Activated B cell treated with CpG ODN at 0.5 μM for 24 hours (primary cell): Measurements from ENCODE around the gene NAALADL2. TPM values are rescaled to one million over a fixed set of nuclear protein-coding genes. Genes with fewer than 3 reads are reported as not detected.

Experiments
- ATAC-seq: fragments of 200-7000 bp; cut with Tn5 transposase; one replicate; pipeline ENCODE4 v1.10.0; 2021; ENCODE audit warnings: low read depth, mild to moderate bottlenecking, moderate library complexity
- CTCF ChIA-PET: fragments of 350-600 bp; sonication (Branson Sonifier 250); formaldehyde crosslinking; loops from one replicate; lab custom pipeline; 2021; ENCODE audit warnings: antibody characterized with exemption; lab: Charles Lee
- POLR2A ChIA-PET: fragments of 350-600 bp; sonication (Branson Sonifier 250); formaldehyde crosslinking; loops from one replicate; lab custom pipeline; 2021; ENCODE audit warnings: antibody characterized with exemption; lab: Charles Lee
- DNase-seq: peaks from one replicate; pipeline ENCODE4 v3.0.0; 2022
- H3K27ac Mint-ChIP-seq: one replicate; pipeline ENCODE4 v1.8.0; 2020; ENCODE audit warnings: mixed read lengths
- H3K27me3 Mint-ChIP-seq: one replicate; pipeline ENCODE4 v1.8.0; 2021; ENCODE audit warnings: mixed read lengths
- H3K36me3 Mint-ChIP-seq: one replicate; pipeline ENCODE4 v1.8.0; 2021; ENCODE audit warnings: low read depth, mixed read lengths
- H3K4me1 Mint-ChIP-seq: one replicate; pipeline ENCODE4 v1.8.0; 2021; ENCODE audit warnings: mixed read lengths
- H3K4me3 Mint-ChIP-seq: one replicate; pipeline ENCODE4 v1.8.0; 2020; ENCODE audit warnings: mild to moderate bottlenecking, mixed read lengths
- H3K9me3 Mint-ChIP-seq: one replicate; pipeline ENCODE4 v1.8.0; 2020; ENCODE audit warnings: mixed read lengths
- intact Hi-C: fragments of 100-400 bp; cut with micrococcal nuclease; formaldehyde crosslinking; loops from one replicate; pipeline ENCODE4 v1.15.1; 2024
- total RNA-seq: library from RNA; stranded (reverse); gene quantifications from 2 replicates; pipeline ENCODE4 v1.2.3, GENCODE V29; 2022
- TF ChIP-seq, protein P1 (sequence below): fragments of 200-600 bp; IDR thresholded peaks from one replicate; pipeline ENCODE4 v1.8.0; 2022; ENCODE audit warnings: antibody characterized with exemption, mild to moderate bottlenecking

NAALADL2 gene
- total RNA-seq, 1 donor from 2014 or later = not detected

DNA sequence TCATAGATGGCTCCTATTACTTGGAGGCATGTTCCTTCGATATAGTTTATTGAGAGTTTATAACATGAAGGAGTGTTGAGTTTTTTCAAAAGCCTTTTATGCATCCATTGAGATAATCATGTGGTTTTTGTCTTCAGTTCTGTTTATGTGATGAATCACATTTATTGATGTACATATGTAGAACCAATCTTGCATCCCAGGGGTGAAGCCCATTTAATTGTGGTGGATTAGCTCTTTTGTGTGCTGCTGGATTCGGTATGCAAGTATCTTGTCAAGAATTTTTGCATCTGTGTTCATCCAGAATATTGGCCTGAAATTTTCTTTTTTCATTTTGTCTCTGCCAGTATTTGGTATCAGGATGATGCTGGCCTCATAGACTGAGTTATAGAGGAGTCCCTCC is 81.0 kb downstream of the NAALADL2 start:
- no peak for DNase-seq
- Mint-ChIP-seq H3K36me3 (no peaks in the 10 kb centered on the region), H3K27me3 (no peaks in the 10 kb centered on the region), H3K27ac (no peak overlapping the region), H3K9me3 (peaks cover 12% of the 10 kb centered on the region), H3K4me1 (no peaks in the 10 kb centered on the region), H3K4me3 (no peak overlapping the region)
- POLR2A ChIA-PET = no interaction called here
- no peak for ATAC-seq
- TF ChIP-seq, protein P1, sequence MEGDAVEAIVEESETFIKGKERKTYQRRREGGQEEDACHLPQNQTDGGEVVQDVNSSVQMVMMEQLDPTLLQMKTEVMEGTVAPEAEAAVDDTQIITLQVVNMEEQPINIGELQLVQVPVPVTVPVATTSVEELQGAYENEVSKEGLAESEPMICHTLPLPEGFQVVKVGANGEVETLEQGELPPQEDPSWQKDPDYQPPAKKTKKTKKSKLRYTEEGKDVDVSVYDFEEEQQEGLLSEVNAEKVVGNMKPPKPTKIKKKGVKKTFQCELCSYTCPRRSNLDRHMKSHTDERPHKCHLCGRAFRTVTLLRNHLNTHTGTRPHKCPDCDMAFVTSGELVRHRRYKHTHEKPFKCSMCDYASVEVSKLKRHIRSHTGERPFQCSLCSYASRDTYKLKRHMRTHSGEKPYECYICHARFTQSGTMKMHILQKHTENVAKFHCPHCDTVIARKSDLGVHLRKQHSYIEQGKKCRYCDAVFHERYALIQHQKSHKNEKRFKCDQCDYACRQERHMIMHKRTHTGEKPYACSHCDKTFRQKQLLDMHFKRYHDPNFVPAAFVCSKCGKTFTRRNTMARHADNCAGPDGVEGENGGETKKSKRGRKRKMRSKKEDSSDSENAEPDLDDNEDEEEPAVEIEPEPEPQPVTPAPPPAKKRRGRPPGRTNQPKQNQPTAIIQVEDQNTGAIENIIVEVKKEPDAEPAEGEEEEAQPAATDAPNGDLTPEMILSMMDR = no peak
- CTCF ChIA-PET = no interaction called here
- intact Hi-C loops = no loop called here

DNA sequence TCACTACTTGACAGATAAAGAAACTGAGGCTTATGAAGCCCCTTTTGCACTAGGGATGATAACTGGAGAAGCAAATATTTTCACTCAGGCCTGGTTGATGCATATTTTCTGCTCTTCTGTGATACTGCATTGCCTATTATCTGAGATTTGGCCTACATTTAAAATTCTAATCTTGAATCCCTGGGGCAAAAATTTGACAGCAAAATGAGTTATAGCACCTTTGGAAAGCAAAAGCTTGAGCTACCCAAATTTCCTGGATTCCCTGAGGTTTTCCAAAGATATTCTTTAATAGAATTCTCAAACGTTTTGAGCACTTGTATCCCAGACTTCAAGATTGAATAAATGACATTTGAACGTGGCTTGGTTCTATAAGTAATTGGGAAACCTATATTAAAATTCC is 86.1 kb downstream of the NAALADL2 start:
- Mint-ChIP-seq H3K4me3 (no peak overlapping the region), H3K36me3 (no peaks in the 10 kb centered on the region), H3K4me1 (no peaks in the 10 kb centered on the region), H3K27ac (no peak overlapping the region), H3K9me3 (peaks cover 4% of the 10 kb centered on the region), H3K27me3 (no peaks in the 10 kb centered on the region)
- ATAC-seq (no peak), DNase-seq (no peak)
- CTCF ChIA-PET = no interaction called here
- TF ChIP-seq, protein P1 = no peak
- intact Hi-C loops = no loop called here
- POLR2A ChIA-PET = no interaction called here

DNA sequence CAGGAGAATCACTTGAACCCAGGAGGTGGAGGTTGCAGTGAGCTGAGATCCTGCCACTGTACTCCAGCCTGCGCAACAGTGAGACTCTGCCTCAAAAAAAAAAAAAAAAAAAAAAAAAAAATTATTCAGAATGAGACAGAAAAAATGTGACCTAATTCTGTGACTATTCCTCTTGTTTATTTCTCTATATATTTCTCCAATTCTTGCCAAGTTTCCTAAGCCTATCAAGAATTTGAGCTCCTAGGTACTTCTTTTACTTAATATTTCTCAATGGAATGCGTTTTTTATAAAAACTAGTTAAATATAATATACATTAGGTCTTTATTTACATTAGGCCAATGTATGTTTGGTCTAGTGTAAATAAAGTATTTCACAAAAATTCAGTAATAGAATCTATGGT is 86.8 kb downstream of the NAALADL2 start:
- H3K9me3 Mint-ChIP-seq = peaks cover 4% of the 10 kb centered on the region
- H3K27ac Mint-ChIP-seq = no peak overlapping the region
- H3K4me3 Mint-ChIP-seq = no peak overlapping the region
- H3K27me3 Mint-ChIP-seq = no peaks in the 10 kb centered on the region
- DNase-seq (no peak), ATAC-seq (no peak)
- H3K4me1 Mint-ChIP-seq = no peaks in the 10 kb centered on the region
- ChIA-PET POLR2A (no interaction called here), CTCF (no interaction called here)
- intact Hi-C loops = no loop called here
- TF ChIP-seq, protein P1 = no peak
- H3K36me3 Mint-ChIP-seq = no peaks in the 10 kb centered on the region

DNA sequence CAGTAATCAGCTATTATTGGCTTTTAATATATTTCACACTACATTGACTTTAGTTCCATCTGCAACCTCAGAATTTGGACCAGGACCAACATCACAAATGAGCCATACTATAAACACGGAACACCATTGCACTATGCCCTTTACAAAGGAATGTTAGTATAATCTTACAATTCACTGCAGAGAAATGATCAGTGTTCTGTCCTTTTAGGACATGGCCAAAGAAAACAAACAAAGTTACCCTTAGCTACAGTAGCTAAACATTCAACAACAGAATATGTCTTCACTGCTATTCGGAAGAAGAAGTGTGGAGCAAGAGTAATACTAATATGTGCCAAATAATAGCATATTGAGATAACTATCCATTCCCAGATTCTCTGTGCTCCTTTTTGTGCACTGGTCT is 90.4 kb downstream of the NAALADL2 start:
- Mint-ChIP-seq H3K4me1 (no peaks in the 10 kb centered on the region), H3K27ac (no peak overlapping the region), H3K9me3 (peaks cover 2% of the 10 kb centered on the region), H3K27me3 (no peaks in the 10 kb centered on the region), H3K36me3 (no peaks in the 10 kb centered on the region), H3K4me3 (no peak overlapping the region)
- ATAC-seq = no peak
- ChIA-PET CTCF (no interaction called here), POLR2A (no interaction called here)
- intact Hi-C loops = no loop called here
- no peak for DNase-seq
- TF ChIP-seq, protein P1 = no peak

DNA sequence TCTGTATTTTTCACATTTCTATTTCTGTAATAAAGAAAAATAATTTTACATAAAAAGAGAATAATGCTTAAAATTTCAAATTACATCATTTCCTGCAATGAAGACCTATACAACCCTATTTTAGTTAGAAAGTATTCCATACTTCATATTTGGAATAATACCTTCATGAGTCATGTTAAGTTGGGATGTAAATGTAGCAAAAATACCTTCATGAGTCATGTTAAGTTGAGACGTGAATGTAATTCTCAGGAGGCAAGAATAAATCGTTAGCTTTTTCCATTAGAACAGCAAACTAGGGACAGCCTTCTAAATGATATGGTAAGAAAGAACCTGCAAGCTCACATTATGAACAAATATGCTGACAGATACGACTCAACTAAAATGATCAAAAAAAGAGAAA is 91.9 kb downstream of the NAALADL2 start:
- CTCF ChIA-PET = no interaction called here
- no peak for DNase-seq
- Mint-ChIP-seq H3K4me3 (no peak overlapping the region), H3K36me3 (no peaks in the 10 kb centered on the region), H3K27ac (no peak overlapping the region), H3K27me3 (no peaks in the 10 kb centered on the region), H3K9me3 (peaks cover 3% of the 10 kb centered on the region), H3K4me1 (no peaks in the 10 kb centered on the region)
- TF ChIP-seq, protein P1 = no peak
- POLR2A ChIA-PET = no interaction called here
- ATAC-seq = no peak
- intact Hi-C loops = no loop called here
